Measurements from ENCODE around the gene FLRT2. TPM values are rescaled to one million over a fixed set of nuclear protein-coding genes. Genes with fewer than 3 reads are reported as not detected.

Gene FLRT2
- total RNA-seq, 2 donors from 2014 or later: 6.8 to 59.1 TPM

DNA sequence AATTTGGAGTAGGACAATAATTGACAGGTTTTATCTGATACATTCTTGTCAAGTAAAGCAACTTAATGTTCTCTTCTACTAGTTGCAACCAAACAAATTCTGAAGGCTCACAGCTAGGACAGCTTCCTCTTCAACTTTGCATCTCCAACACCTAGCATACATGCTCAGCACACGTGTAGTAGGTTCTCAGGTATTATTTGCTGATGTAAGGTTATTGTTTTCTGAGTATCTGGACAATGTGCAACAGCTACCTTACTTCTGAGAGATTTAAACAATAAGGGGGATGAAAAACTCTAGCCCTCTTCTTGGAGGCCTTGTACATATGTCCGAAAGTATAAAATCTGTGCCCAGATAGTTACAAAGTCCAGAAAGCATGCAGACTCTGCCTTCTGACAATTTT is 15.5 kb upstream of the FLRT2 start:
- no peaks in the 10 kb centered on the region for H3K9me3 ChIP-seq
- no peak for DNase-seq (ENCODE audit: low spot score)
- WGBS: 64% methylated on average over 2 of the region's 2 CpGs
- no peaks in the 10 kb centered on the region for H3K27me3 ChIP-seq (replicated peaks; ENCODE audit: insufficient read depth)
- intact Hi-C loops (cut with DNase I): no loop called here
- TF ChIP-seq POLR2AphosphoS5 (IDR thresholded peaks at IDR 0.05) (no peak), POLR2A (IDR thresholded peaks at IDR 0.05) (no peak)
- TF ChIP-seq, protein P1, sequence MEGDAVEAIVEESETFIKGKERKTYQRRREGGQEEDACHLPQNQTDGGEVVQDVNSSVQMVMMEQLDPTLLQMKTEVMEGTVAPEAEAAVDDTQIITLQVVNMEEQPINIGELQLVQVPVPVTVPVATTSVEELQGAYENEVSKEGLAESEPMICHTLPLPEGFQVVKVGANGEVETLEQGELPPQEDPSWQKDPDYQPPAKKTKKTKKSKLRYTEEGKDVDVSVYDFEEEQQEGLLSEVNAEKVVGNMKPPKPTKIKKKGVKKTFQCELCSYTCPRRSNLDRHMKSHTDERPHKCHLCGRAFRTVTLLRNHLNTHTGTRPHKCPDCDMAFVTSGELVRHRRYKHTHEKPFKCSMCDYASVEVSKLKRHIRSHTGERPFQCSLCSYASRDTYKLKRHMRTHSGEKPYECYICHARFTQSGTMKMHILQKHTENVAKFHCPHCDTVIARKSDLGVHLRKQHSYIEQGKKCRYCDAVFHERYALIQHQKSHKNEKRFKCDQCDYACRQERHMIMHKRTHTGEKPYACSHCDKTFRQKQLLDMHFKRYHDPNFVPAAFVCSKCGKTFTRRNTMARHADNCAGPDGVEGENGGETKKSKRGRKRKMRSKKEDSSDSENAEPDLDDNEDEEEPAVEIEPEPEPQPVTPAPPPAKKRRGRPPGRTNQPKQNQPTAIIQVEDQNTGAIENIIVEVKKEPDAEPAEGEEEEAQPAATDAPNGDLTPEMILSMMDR (IDR thresholded peaks at IDR 0.05): no peak
- H3K4me3 ChIP-seq: no peak overlapping the region
- no peaks in the 10 kb centered on the region for H3K36me3 ChIP-seq
- H3K4me1 ChIP-seq (replicated peaks): no peaks in the 10 kb centered on the region
- no peak overlapping the region for H3K27ac ChIP-seq

DNA sequence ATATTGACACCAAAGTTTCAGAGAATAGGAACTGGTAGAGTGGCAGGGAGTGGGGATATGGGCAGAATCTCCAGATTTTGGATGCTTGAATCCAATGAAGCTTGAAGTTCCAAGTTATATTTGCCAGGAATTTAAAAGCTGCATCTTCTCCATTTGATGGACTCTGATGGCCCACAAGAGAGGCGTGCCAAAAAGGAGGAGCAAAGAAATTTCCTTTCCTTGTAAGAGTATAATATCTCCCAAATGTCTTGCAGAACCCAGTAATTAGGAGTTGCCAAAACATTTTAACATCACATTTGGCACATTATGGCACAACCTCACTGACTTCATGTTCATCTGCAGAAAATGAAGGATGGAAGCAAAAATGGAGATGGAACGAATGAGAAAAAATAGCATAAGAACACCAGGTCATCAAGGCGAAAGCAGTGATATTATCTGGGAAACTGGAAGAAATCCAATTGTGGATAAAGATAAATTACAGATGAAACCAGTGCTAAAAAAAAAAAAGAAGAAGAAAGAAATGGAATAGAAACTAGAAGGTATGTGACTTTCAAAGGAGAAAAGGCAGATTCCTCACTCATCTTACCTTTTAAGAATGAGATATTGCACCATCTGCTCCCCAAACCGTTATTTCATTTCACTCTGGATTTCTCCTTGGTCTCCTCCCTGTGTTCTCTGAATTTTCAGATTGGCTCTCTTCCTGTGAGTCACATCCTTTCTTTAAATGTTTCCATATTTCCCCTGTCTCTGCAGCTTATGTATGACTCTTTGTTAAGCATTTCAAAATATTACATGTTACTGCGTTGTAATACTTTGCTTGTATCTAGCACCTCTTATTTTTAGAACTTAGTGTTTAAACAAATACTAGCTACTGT is 13.5 kb upstream of the FLRT2 start:
- intact Hi-C loops (cut with DNase I): no loop called here
- Histone ChIP-seq H3K27me3 (replicated peaks; ENCODE audit: insufficient read depth) (no peaks in the 10 kb centered on the region), H3K4me1 (replicated peaks) (no peaks in the 10 kb centered on the region), H3K27ac (no peak overlapping the region), H3K9me3 (no peaks in the 10 kb centered on the region), H3K4me3 (no peak overlapping the region), H3K36me3 (no peaks in the 10 kb centered on the region)
- DNase-seq (ENCODE audit: low spot score): no peak
- TF ChIP-seq, protein P1 (IDR thresholded peaks at IDR 0.05): no peak
- TF ChIP-seq POLR2A (IDR thresholded peaks at IDR 0.05) (no peak), POLR2AphosphoS5 (IDR thresholded peaks at IDR 0.05) (no peak)
- 67% methylated on average over 5 of the region's 5 CpGs for whole genome bisulfite sequencing

DNA sequence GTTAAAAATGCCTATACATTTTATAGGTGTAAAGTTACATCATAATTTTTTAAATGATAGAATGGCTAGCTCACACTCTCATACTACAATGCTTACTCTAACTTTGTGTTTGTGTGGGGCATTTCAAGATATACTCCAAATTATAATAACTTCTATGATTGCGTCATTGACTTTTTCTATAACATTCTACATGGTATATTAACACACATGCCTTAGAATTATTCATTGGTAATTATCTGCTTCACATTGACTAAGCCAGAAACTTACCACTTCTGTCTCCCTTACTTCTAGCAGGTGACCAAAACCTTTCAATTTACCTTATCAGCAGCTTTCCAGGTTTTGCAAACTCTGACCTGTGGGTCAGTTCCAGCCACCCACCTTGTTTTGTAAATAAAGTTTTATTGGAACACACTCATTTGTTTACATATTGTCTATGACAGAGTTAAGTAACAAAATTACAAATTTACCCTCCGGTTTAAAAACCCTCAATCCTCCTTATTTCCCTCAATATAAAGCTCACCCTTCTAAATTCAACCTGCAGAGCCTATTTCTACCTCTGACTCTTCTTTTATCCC is 12.7 kb upstream of the FLRT2 start:
- WGBS: 89% methylated on average over 2 of the region's 2 CpGs
- intact Hi-C loops (cut with DNase I): no loop called here

DNA sequence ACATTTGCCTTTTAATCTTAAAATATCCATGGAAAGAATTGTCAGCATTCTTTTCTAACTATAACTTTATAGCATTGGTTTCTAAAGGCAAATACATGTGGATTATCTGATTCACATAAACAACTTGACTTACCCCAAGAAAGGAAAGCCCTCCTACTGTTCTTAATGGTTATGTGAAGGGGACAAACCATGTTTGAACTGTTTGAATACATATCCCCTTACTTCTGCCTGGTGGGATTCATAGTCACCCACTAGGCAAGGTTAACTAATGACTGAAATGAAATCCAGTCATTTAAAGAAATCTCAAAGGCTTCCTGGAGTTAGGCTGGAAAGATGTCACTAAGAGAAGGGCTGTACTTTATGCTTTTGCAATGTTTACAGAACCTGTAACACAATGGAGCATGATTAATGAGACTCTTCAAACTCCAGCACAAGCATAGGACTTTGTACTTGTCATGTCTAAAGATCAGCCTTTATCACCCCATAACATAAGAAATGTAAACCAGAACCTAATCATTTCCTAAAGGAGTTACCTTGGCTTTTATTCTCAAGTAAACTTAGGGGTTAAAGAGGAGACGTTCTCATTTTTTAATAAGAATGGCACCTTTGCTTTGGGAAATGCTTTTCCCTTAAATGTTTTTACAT is 10.2 kb upstream of the FLRT2 start:
- no peaks in the 10 kb centered on the region for H3K9me3 ChIP-seq
- DNase-seq (ENCODE audit: low spot score): no peak
- intact Hi-C loops (cut with DNase I): no loop called here
- no peaks in the 10 kb centered on the region for H3K36me3 ChIP-seq
- no peaks in the 10 kb centered on the region for H3K4me1 ChIP-seq (replicated peaks)
- TF ChIP-seq, protein P1 (IDR thresholded peaks at IDR 0.05): no peak
- TF ChIP-seq POLR2AphosphoS5 (IDR thresholded peaks at IDR 0.05): no peak
- no peak for TF ChIP-seq POLR2A (IDR thresholded peaks at IDR 0.05)
- WGBS: 36% methylated on average over 1 of the region's 1 CpG
- H3K27me3 ChIP-seq (replicated peaks; ENCODE audit: insufficient read depth): no peaks in the 10 kb centered on the region
- no peak overlapping the region for H3K4me3 ChIP-seq
- no peak overlapping the region for H3K27ac ChIP-seq

More for the DNA sequence above, 12.7 kb upstream of the FLRT2 start:
- no peak for DNase-seq (ENCODE audit: low spot score)
- H3K27me3 ChIP-seq (replicated peaks; ENCODE audit: insufficient read depth): no peaks in the 10 kb centered on the region
- no peak overlapping the region for H3K27ac ChIP-seq
- no peaks in the 10 kb centered on the region for H3K4me1 ChIP-seq (replicated peaks)
- H3K4me3 ChIP-seq: no peak overlapping the region
- no peaks in the 10 kb centered on the region for H3K9me3 ChIP-seq
- no peak for TF ChIP-seq POLR2AphosphoS5 (IDR thresholded peaks at IDR 0.05)
- TF ChIP-seq POLR2A (IDR thresholded peaks at IDR 0.05): no peak
- TF ChIP-seq, protein P1 (IDR thresholded peaks at IDR 0.05): no peak
- no peaks in the 10 kb centered on the region for H3K36me3 ChIP-seq
